Glutamatergic neuron (in vitro differentiated cells): Measurements from ENCODE around the gene PSMA2. TPM values are rescaled to one million over a fixed set of nuclear protein-coding genes. Genes with fewer than 3 reads are reported as not detected.

Experiments used
- DNase-seq: peaks from one replicate; pipeline ENCODE4 v3.0.0; 2022
- H3K27ac Mint-ChIP-seq: one replicate; pipeline ENCODE4 v1.8.0; 2020; ENCODE audit warnings: mild to moderate bottlenecking, mixed read lengths, inconsistent platforms; ENCODE audit not compliant: unreplicated experiment
- H3K27me3 Mint-ChIP-seq: one replicate; pipeline ENCODE4 v1.8.0; 2020; ENCODE audit warnings: mild to moderate bottlenecking, moderate library complexity, mixed read lengths, inconsistent platforms; ENCODE audit not compliant: unreplicated experiment
- H3K36me3 Mint-ChIP-seq: one replicate; pipeline ENCODE4 v1.8.0; 2020; ENCODE audit warnings: mild to moderate bottlenecking, mixed read lengths, inconsistent platforms; ENCODE audit not compliant: unreplicated experiment
- H3K4me1 Mint-ChIP-seq: one replicate; pipeline ENCODE4 v1.8.0; 2020; ENCODE audit warnings: mild to moderate bottlenecking, low read depth, mixed read lengths, inconsistent platforms; ENCODE audit not compliant: unreplicated experiment
- H3K4me3 Mint-ChIP-seq: one replicate; pipeline ENCODE4 v1.8.0; 2020; ENCODE audit warnings: mild to moderate bottlenecking, mixed read lengths, inconsistent platforms; ENCODE audit not compliant: unreplicated experiment
- H3K9me3 Mint-ChIP-seq: one replicate; pipeline ENCODE4 v1.8.0; 2020; ENCODE audit warnings: mild to moderate bottlenecking, moderate library complexity, mixed read lengths, inconsistent platforms; ENCODE audit not compliant: unreplicated experiment
- CTCF ChIP-seq: fragments of 200-600 bp; sonication (generic); IDR thresholded peaks from one replicate; pipeline ENCODE4 v1.5.0; 2021; ENCODE audit not compliant: partially characterized antibody, unreplicated experiment
- total RNA-seq: library from RNA; stranded (reverse); fragmentation: NEBNext Ultra II Directional; extraction: Animal tissue kit (Norgen Biotek cat#: 25700); gene quantifications from one replicate; pipeline ENCODE4 v1.2.1, GENCODE V29; 2021; ENCODE audit not compliant: unreplicated experiment

The PSMA2 gene
- total RNA-seq, 1 donor from 2014 or later = 78.4 TPM

GRCh38 chr7:42910306-42910705 is 21.7 kb downstream of the PSMA2 start:
- peaks cover 2% of the 10 kb centered on the region for H3K27me3 Mint-ChIP-seq
- H3K4me1 Mint-ChIP-seq = peaks cover 15% of the 10 kb centered on the region
- no peak for DNase-seq
- no peak overlapping the region for H3K4me3 Mint-ChIP-seq
- no peaks in the 10 kb centered on the region for H3K36me3 Mint-ChIP-seq
- no peak for TF ChIP-seq CTCF
- peaks cover 2% of the 10 kb centered on the region for H3K9me3 Mint-ChIP-seq
- H3K27ac Mint-ChIP-seq = no peak overlapping the region

GRCh38 chr7:42907316-42907715 is 24.7 kb downstream of the PSMA2 start:
- H3K9me3 Mint-ChIP-seq = peaks cover 2% of the 10 kb centered on the region
- no peaks in the 10 kb centered on the region for H3K36me3 Mint-ChIP-seq
- H3K27me3 Mint-ChIP-seq = peaks cover 2% of the 10 kb centered on the region
- no peak for DNase-seq
- TF ChIP-seq CTCF = no peak
- peaks cover 12% of the 10 kb centered on the region for H3K4me1 Mint-ChIP-seq
- no peak overlapping the region for H3K4me3 Mint-ChIP-seq
- H3K27ac Mint-ChIP-seq = no peak overlapping the region

- Mint-ChIP-seq H3K27ac (no peak overlapping the region), H3K4me1 (peaks cover 11% of the 10 kb centered on the region), H3K9me3 (peaks cover 2% of the 10 kb centered on the region), H3K27me3 (peaks cover 2% of the 10 kb centered on the region), H3K36me3 (no peaks in the 10 kb centered on the region), H3K4me3 (no peak overlapping the region)
- no peak for TF ChIP-seq CTCF
- DNase-seq = no peak
These were observed 25.8 kb downstream of the PSMA2 start for GRCh38 chr7:42906181-42906580.

- no peaks in the 10 kb centered on the region for H3K4me1 Mint-ChIP-seq
- no peak overlapping the region for H3K4me3 Mint-ChIP-seq
- no peaks in the 10 kb centered on the region for H3K27me3 Mint-ChIP-seq
- no peak overlapping the region for H3K27ac Mint-ChIP-seq
- H3K36me3 Mint-ChIP-seq = no peaks in the 10 kb centered on the region
- DNase-seq = no peak
- TF ChIP-seq CTCF = no peak
- H3K9me3 Mint-ChIP-seq = peaks cover 2% of the 10 kb centered on the region
These were observed 29.6 kb downstream of the PSMA2 start for GRCh38 chr7:42902331-42902730.

GRCh38 chr7:42900842-42901241 is 31.1 kb downstream of the PSMA2 start:
- Mint-ChIP-seq H3K9me3 (peaks cover 2% of the 10 kb centered on the region), H3K27me3 (no peaks in the 10 kb centered on the region), H3K36me3 (no peaks in the 10 kb centered on the region), H3K4me3 (no peak overlapping the region), H3K4me1 (no peaks in the 10 kb centered on the region), H3K27ac (no peak overlapping the region)
- no peak for DNase-seq
- TF ChIP-seq CTCF = no peak
